Psoas muscle (tissue), 8 donors: Measurements from ENCODE around the gene RASSF8. TPM values are rescaled to one million over a fixed set of nuclear protein-coding genes. Genes with fewer than 3 reads are reported as not detected.

Experiments
- ATAC-seq, 4 donors: fragments of 200-7000 bp; cut with Tn5 transposase; one replicate each; pipeline ENCODE4 v1.9.1; 2020; ENCODE audit warnings: moderate library complexity in 3 of 4, mild to moderate bottlenecking in 2 of 4
- DNase-seq, 2 donors: peaks; one replicate each; pipeline ENCODE4 v3.0.0-alpha.2; 2020
- H3K27ac ChIP-seq: fragments of 200-600 bp; one replicate; pipeline ENCODE4 v1.8.0; 2022
- H3K27me3 ChIP-seq, 3 donors: fragments of 200-600 bp in 1 of 3; one replicate each; pipeline versions ENCODE4 v1.6.1 to v1.8.0; 2013 to 2022; ENCODE audit warnings: low read length in 2 of 3, mild to moderate bottlenecking in 2 of 3, moderate library complexity in 1 of 3; ENCODE audit not compliant: insufficient read depth in 3 of 3
- H3K36me3 ChIP-seq, 2 donors: fragments of 200-600 bp in 1 of 2; one replicate each; pipeline versions ENCODE4 v1.6.1 to v1.8.0; 2013 to 2022; ENCODE audit warnings: low read depth in 1 of 2, mild to moderate bottlenecking in 1 of 2, moderate library complexity in 1 of 2; ENCODE audit not compliant: insufficient read depth in 1 of 2
- H3K4me1 ChIP-seq: fragments of 200-600 bp; one replicate; pipeline ENCODE4 v1.8.0; 2022
- H3K4me3 ChIP-seq: fragments of 200-600 bp; one replicate; pipeline ENCODE4 v1.8.0; 2022; ENCODE audit warnings: mild to moderate bottlenecking
- H3K9me3 ChIP-seq: fragments of 200-600 bp; one replicate; pipeline ENCODE4 v1.8.0; 2022
- CTCF ChIP-seq: fragments of 200-600 bp; IDR thresholded peaks from one replicate; pipeline ENCODE4 v1.8.0; 2022; ENCODE audit warnings: antibody characterized with exemption
- WGBS, 3 donors: extraction: QIAGEN DNeasy Blood & Tissue Kit; methylation state at CpG; one replicate each; pipeline versions ENCODE4 v1.1.6 to v1.1.7; 2013; 5-methylcytosine and 5-hydroxymethylcytosine counted together
- intact Hi-C, 2 donors: fragments of 100-400 bp; cut with DNase I; formaldehyde crosslinking; loops; one replicate each; pipeline versions ENCODE4 v1.11.0 to v1.14.2; 2022
- polyA plus RNA-seq, 3 donors: library from polyadenylated mRNA; stranded (reverse); fragments of 200-250 nt; gene quantifications; one replicate each; pipeline ENCODE4 v1.2.3, GENCODE V29; 2013
- total RNA-seq, 4 donors: library from RNA; stranded (reverse); fragmentation: NEBNext Ultra II Directional in 2 of 4; extraction: Animal tissue kit (Norgen Biotek cat#: 25700) in 2 of 4; gene quantifications; one replicate each; pipeline versions ENCODE4 v1.2.1 to v1.2.4, GENCODE V29; 2021 to 2023
- donor health status: healthy with polysubstance abuse.
- donor health status: DM: no; HTN: no; CAD: no; lungs with moderate emphysema.
- donor health status: Bipolar disorder and iron deficiency.
- donor health status: healthy.
- donor health status: DM: yes; HTN: yes; CAD: no.
- donor health status: DM: no; HTN: no; CAD: no.
- donor health status: DM: no; HTN: no; CAD: no.
- donor health status: DM: yes; HTN: yes; CAD: no.

The RASSF8 gene
- total and polyA plus RNA-seq, 7 donors, result 7.7 to 80.3 (median 41.9) TPM

- DNase-seq (no peak), ATAC-seq (peak; percentile 36 to 48 (median 43))
- peak overlapping the region; percentile 87 for H3K27ac ChIP-seq
Observed at GRCh38 chr12:26010293-26010821, 51.9 kb downstream of the RASSF8 start.

DNA sequence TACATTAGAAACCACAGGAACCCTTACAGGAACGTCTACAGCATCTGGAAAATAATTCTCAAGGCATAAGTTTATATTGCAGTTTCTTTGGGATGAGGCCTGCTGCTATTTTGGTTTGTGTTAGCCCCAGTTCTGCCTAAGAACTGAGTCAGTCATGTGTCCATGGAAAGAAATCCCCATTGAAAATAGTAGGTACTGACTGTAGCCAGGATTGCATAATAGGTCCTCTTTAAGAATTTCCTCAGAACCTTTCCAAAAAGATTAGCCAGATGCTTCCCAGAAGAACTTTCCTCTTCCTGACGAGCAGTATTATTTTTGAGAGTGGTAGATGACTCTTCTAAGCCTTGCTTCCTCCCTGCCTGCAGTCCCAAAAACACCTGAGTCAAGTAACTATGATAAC lies 52.6 kb downstream of the RASSF8 start:
- intact Hi-C loops, result loop anchor here (2.0 to 5.0 kb wide), 2 partner anchors 52 to 54 kb away; partner anchors contain the start of gene RASSF8 (in 2 of the 2)
- H3K9me3 ChIP-seq, result no peaks in the 10 kb centered on the region
- no peaks in the 10 kb centered on the region for H3K36me3 ChIP-seq
- no peak for TF ChIP-seq CTCF
- DNase-seq, result no peak
- H3K4me3 ChIP-seq, result no peak overlapping the region
- H3K4me1 ChIP-seq, result peaks cover 51% of the 10 kb centered on the region
- WGBS, 3 donors, result 5 to 8% (median 6%) methylated on average over 2 of the region's 2 CpGs
- peak; percentile 88 to 96 (median 92) for ATAC-seq
- peak overlapping the region; percentile 87 for H3K27ac ChIP-seq
- no peaks in the 10 kb centered on the region for H3K27me3 ChIP-seq

More at GRCh38 chr12:26010293-26010821, 51.9 kb downstream of the RASSF8 start:
- 50 to 63% (median 54%) methylated on average over 6 of the region's 6 CpGs for WGBS, 3 donors
- peaks cover 51% of the 10 kb centered on the region for H3K4me1 ChIP-seq
- no peaks in the 10 kb centered on the region for H3K27me3 ChIP-seq
- no peak for TF ChIP-seq CTCF
- no peaks in the 10 kb centered on the region for H3K36me3 ChIP-seq
- intact Hi-C loops, result loop anchor here (2.0 to 5.0 kb wide), 2 partner anchors 52 to 53 kb away; partner anchors contain the start of gene RASSF8 (in 2 of the 2)
- no peaks in the 10 kb centered on the region for H3K9me3 ChIP-seq
- no peak overlapping the region for H3K4me3 ChIP-seq

- TF ChIP-seq CTCF, result no peak
Observed at GRCh38 chr12:26014085-26014484, 55.6 kb downstream of the RASSF8 start.

DNA sequence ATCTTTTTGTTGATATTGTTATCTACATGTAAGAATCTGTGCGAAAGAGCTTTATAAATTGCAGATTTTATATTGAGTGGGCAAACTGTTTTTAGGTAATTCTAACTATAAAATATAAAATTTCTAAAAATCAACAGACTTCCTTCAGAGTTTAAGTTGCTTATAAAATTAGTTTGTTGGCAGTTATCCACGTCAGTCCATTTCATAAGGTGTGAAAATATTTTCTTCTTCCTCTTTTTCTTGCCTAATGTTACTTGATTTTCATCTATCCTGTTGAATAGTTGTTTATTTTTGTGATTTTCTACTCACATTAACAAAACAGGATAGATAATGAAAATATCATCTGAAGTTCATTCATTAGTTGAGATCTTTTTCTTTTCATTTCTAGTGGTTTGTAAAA lies 58.0 kb downstream of the RASSF8 start:
- Histone ChIP-seq H3K9me3 (no peaks in the 10 kb centered on the region), H3K27ac (no peak overlapping the region), H3K36me3 (no peaks in the 10 kb centered on the region), H3K4me3 (no peak overlapping the region), H3K27me3 (no peaks in the 10 kb centered on the region), H3K4me1 (peaks cover 42% of the 10 kb centered on the region)
- ATAC-seq (no peak), DNase-seq (no peak)
- WGBS, 3 donors, result 59 to 88% (median 65%) methylated on average over 2 of the region's 2 CpGs
- intact Hi-C loops, result no loop called here
- no peak for TF ChIP-seq CTCF

More at GRCh38 chr12:26014085-26014484, 55.6 kb downstream of the RASSF8 start:
- DNase-seq (no peak), ATAC-seq (peak in 1 of 4 donors; percentile 19)
- no peak overlapping the region for H3K27ac ChIP-seq
- H3K9me3 ChIP-seq, result no peaks in the 10 kb centered on the region
- no peaks in the 10 kb centered on the region for H3K36me3 ChIP-seq
- WGBS, 3 donors, result 59 to 68% (median 60%) methylated on average over 6 of the region's 6 CpGs
- no peak overlapping the region for H3K4me3 ChIP-seq
- peaks cover 59% of the 10 kb centered on the region for H3K4me1 ChIP-seq
- intact Hi-C loops, result loop anchor here in 1 of 2 donors (5.0 kb wide), 1 partner anchor 57 kb away; the partner anchor contains the start of gene RASSF8
- H3K27me3 ChIP-seq, result no peaks in the 10 kb centered on the region
